ENCODE measurements around the gene HES2. TPM values are rescaled to one million over a fixed set of nuclear protein-coding genes. Genes with fewer than 3 reads are reported as not detected.
"Not testable (repeated sequence)": the region's sequence is repeated elsewhere in the genome, so short reads cannot be mapped to it uniquely, and the experiment has no call there.

The HES2 gene
- total RNA-seq, 1 experiment from 2014 or later: 1.8 TPM

GRCh38 chr1:6397844-6398441 lies 21.8 kb downstream of the HES2 start:
- in situ Hi-C loops (cut with HindIII; ENCODE audit: low pct_unique_long_range_greater_than_20kb, low sequenced_read_pairs): no loop called here
- DNase-seq (ENCODE audit: low read depth): no peak

- in situ Hi-C loops (cut with HindIII; ENCODE audit: low pct_unique_long_range_greater_than_20kb, low sequenced_read_pairs): no loop called here
- no peak for DNase-seq (ENCODE audit: low read depth)
These were observed 22.7 kb downstream of the HES2 start for GRCh38 chr1:6396998-6397397.

- in situ Hi-C loops (cut with HindIII; ENCODE audit: low pct_unique_long_range_greater_than_20kb, low sequenced_read_pairs); DNase-seq (ENCODE audit: low read depth): not testable (repeated sequence)
These were observed 23.9 kb downstream of the HES2 start for GRCh38 chr1:6395781-6396244.

GRCh38 chr1:6395130-6395529 lies 24.6 kb downstream of the HES2 start:
- DNase-seq (ENCODE audit: low read depth); in situ Hi-C loops (cut with HindIII; ENCODE audit: low pct_unique_long_range_greater_than_20kb, low sequenced_read_pairs): not testable (repeated sequence)

GRCh38 chr1:6393400-6394187 lies 26.1 kb downstream of the HES2 start, which contains the start of gene ACOT7:
ACOT7 (minus strand) TSS chr1:6393767; CDS start chr1:6393399, 368 bp downstream.
- peak; percentile 91 for DNase-seq (ENCODE audit: low read depth)
- in situ Hi-C loops (cut with HindIII; ENCODE audit: low pct_unique_long_range_greater_than_20kb, low sequenced_read_pairs): no loop called here

GRCh38 chr1:6392809-6393399 lies 26.8 kb downstream of the HES2 start:
- in situ Hi-C loops (cut with HindIII; ENCODE audit: low pct_unique_long_range_greater_than_20kb, low sequenced_read_pairs): no loop called here
- no peak for DNase-seq (ENCODE audit: low read depth)

- in situ Hi-C loops (cut with HindIII; ENCODE audit: low pct_unique_long_range_greater_than_20kb, low sequenced_read_pairs): no loop called here
- DNase-seq (ENCODE audit: low read depth): peak; percentile 32
These were observed 27.5 kb downstream of the HES2 start for GRCh38 chr1:6391951-6392808.

- in situ Hi-C loops (cut with HindIII; ENCODE audit: low pct_unique_long_range_greater_than_20kb, low sequenced_read_pairs): no loop called here
- no peak for DNase-seq (ENCODE audit: low read depth)
These were observed 29.7 kb downstream of the HES2 start for GRCh38 chr1:6389971-6390370.

GRCh38 chr1:6386371-6386949 lies 33.3 kb downstream of the HES2 start:
- in situ Hi-C loops (cut with HindIII; ENCODE audit: low pct_unique_long_range_greater_than_20kb, low sequenced_read_pairs): no loop called here
- peak; percentile 63 for DNase-seq (ENCODE audit: low read depth)

GRCh38 chr1:6385488-6386191 lies 34.1 kb downstream of the HES2 start:
- in situ Hi-C loops (cut with HindIII; ENCODE audit: low pct_unique_long_range_greater_than_20kb, low sequenced_read_pairs): no loop called here
- peak; percentile 95 for DNase-seq (ENCODE audit: low read depth)

- in situ Hi-C loops (cut with HindIII; ENCODE audit: low pct_unique_long_range_greater_than_20kb, low sequenced_read_pairs): no loop called here
- DNase-seq (ENCODE audit: low read depth): peak; percentile 45
These were observed 34.8 kb downstream of the HES2 start for GRCh38 chr1:6384962-6385361.

GRCh38 chr1:6384135-6384534 lies 35.6 kb downstream of the HES2 start:
- in situ Hi-C loops (cut with HindIII; ENCODE audit: low pct_unique_long_range_greater_than_20kb, low sequenced_read_pairs): no loop called here

GRCh38 chr1:6380037-6380436 lies 39.7 kb downstream of the HES2 start:
- no peak for DNase-seq (ENCODE audit: low read depth)
- in situ Hi-C loops (cut with HindIII; ENCODE audit: low pct_unique_long_range_greater_than_20kb, low sequenced_read_pairs): no loop called here

More at GRCh38 chr1:6384135-6384534, 35.6 kb downstream of the HES2 start:
- DNase-seq (ENCODE audit: low read depth): no peak

- in situ Hi-C loops (cut with HindIII; ENCODE audit: low pct_unique_long_range_greater_than_20kb, low sequenced_read_pairs): no loop called here
- DNase-seq (ENCODE audit: low read depth): no peak
These were observed 41.5 kb downstream of the HES2 start for GRCh38 chr1:6378096-6378746.

- no peak for DNase-seq (ENCODE audit: low read depth)
- in situ Hi-C loops (cut with HindIII; ENCODE audit: low pct_unique_long_range_greater_than_20kb, low sequenced_read_pairs): no loop called here
These were observed 45.6 kb downstream of the HES2 start for GRCh38 chr1:6373961-6374720.

GRCh38 chr1:6372236-6372635 lies 47.5 kb downstream of the HES2 start:
- in situ Hi-C loops (cut with HindIII; ENCODE audit: low pct_unique_long_range_greater_than_20kb, low sequenced_read_pairs): not testable (repeated sequence)
- peak; percentile 49 for DNase-seq (ENCODE audit: low read depth)

Data from Caki2 (cell line).